HG03066 (cell line): ENCODE data around the gene SDK1.

Experiments used
- ATAC-seq: cut with Tn5 transposase; IDR thresholded peaks from one replicate; pipeline ENCODE4 v1.9.1; 2021; ENCODE audit warnings: low read depth; ENCODE audit not compliant: unreplicated experiment

The SDK1 gene

GRCh38 chr7:4266270-4267040 is 965.4 kb downstream of the SDK1 start:
- ATAC-seq = no peak

GRCh38 chr7:4267341-4268039 is 966.4 kb downstream of the SDK1 start:
- no peak for ATAC-seq

DNA sequence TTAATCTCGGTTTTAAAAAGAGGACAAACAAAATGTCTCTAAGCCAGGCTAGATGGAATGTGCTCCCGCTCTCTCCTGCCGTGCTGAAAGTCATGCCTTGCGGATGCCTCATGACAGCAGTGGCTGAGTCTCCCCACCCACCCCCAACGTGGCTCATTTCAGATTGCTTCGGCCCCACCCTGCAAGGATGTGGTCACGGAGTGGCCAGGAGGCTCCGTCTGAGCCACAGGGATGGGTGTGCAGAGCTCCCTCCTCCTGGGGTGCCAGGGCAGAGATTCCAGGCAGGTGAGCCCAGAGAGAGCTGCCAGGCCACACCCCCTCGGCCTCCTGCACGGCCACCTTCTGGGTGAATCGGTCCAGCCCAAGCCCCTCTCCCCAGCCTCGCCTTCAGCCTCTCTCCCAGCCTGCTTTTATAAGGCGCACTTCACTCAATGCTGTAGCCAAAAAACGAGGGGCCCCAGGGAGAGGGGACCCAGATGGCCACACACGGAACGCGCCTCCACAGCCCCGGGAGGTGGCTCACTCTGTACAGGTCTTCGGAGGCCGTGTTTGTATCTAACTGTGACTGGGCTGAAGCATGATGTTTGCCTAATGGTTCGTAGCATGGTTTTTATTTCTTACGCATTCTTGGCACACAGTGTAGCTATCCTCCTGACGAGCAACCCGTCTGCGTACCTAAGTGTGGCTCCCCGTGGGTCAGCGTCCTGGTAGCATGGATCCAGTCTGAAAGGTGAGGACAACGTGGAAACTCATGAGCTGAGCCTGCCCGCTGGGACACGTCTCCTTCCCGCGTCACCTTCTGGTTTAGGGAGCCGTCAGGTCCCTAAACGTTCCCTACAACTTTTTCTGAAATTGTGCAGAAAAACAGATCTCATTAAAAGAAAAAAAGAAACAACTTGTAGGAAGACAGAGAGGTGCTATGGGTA is 967.3 kb downstream of the SDK1 start:
- no peak for ATAC-seq

DNA sequence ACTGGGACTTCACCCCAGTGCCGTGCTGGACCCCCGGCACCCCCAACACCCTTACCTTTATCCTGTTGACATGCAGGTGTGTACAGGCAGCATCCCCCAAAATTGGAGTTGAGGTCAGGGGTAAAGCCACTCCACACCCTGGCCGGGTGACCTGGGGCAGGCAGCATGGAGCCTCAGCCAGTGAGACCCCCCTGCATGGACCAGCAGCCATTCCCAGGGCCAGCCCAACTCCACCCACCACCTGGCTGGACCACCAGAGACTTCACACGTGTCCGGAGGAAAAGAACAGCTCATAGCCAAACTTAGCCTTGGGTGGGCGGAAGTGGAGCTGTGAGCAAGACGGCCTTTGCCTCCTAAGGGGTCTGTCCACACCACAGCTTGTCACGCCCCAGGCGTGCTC is 968.0 kb downstream of the SDK1 start:
- no peak for ATAC-seq

GRCh38 chr7:4269746-4270145 is 968.7 kb downstream of the SDK1 start:
- no peak for ATAC-seq

DNA sequence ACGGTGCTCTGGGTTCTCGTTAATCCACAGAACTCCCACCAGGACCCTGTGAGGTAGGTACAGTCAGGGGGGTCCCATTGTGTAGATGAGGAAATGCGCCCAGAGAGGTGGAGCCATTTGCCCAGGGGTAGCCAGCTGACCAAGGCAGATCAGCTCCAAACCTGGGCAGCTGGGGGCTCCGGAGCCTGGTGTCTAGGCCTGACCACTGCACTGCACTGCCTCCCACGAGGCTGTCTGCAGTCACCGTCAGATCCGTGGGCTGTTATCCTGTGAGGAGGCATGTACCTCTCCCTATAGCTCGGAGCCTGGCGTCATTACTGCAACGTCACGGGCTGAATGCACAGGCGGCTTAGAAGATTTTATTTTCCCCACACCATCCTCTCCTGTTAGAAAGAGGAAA is 969.2 kb downstream of the SDK1 start:
- no peak for ATAC-seq

DNA sequence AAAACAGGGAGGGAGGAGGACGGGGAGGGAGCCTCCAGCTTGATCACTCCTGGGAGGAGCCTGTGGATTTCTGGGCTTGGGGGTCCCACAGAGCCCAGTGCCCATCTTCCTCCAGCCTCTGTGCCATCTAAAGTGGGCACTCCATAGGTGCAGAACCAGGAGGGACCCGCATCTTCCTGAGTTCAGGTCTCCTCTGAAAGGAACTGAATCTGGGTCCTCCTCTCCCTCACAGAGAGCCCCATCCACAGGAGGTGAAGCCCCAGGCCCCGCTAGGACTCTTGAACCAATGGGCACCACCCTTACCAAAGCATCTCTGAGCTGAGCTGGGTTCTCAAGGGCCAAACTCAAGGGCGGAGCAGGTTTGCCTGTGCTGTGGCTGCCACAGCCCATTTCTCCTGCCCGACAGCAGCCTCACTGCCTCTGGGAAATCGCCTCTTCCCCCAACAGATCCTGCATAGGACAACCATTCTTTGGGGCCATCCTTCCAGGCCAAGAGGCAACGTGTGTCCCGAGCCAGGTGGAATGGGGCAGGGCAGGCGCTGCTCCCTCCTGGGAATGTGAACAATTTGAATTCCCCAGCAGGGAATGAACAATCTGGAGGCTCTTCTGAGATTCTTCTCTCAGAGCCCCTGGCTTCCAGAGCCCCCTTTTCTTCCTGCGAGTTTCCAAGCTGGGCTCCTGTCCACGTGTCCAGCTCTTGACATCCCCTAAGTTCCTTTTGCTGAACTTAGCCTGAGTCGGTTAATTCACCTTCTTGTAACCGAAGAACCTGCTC is 970.1 kb downstream of the SDK1 start:
- ATAC-seq = no peak

DNA sequence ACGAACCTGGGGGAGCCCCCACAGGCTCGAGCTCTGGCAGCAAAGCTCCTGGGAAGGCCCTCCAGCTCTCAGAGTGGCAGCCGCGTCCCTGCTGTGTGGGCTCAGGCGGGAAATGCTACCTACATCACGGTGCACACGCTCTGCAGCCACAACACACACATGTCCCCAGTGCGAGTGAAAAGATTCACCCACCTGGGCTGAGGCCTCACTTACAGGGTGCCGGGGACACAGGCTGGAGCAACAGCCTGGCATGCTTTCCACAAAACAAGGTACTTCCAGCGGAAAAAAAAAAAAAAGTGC is 970.6 kb downstream of the SDK1 start:
- no peak for ATAC-seq

GRCh38 chr7:4272141-4272540 is 971.1 kb downstream of the SDK1 start:
- no peak for ATAC-seq

GRCh38 chr7:4273566-4274230 is 972.6 kb downstream of the SDK1 start:
- no peak for ATAC-seq

- no peak for ATAC-seq
Measured at GRCh38 chr7:4274286-4274685, 973.2 kb downstream of the SDK1 start.

GRCh38 chr7:4277936-4278335 is 976.9 kb downstream of the SDK1 start:
- ATAC-seq = no peak

- no peak for ATAC-seq
Measured at GRCh38 chr7:4279216-4279615, 978.2 kb downstream of the SDK1 start.

GRCh38 chr7:4281231-4281993 is 980.4 kb downstream of the SDK1 start:
- ATAC-seq = no peak

GRCh38 chr7:4282434-4283223 is 981.6 kb downstream of the SDK1 start:
- no peak for ATAC-seq

DNA sequence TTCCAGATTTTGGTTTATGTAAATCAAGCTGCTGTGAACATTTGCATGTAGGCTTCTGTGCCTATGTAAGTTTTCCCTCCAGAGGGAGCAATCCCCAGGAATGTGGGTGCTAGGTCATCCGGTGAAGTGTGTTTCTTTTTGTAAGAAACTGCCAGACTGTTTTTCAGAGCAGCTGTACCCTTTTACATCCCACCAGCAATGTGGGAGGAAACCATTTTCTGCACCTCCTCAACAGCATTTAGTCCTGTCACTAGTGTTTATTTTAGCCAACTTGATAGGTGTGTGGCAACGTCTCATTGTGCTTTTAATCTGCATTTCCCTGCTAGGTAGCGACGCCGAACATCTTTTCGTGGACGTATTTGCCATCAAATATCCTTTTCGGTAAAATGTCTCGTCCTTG is 985.3 kb downstream of the SDK1 start:
- ATAC-seq = no peak

DNA sequence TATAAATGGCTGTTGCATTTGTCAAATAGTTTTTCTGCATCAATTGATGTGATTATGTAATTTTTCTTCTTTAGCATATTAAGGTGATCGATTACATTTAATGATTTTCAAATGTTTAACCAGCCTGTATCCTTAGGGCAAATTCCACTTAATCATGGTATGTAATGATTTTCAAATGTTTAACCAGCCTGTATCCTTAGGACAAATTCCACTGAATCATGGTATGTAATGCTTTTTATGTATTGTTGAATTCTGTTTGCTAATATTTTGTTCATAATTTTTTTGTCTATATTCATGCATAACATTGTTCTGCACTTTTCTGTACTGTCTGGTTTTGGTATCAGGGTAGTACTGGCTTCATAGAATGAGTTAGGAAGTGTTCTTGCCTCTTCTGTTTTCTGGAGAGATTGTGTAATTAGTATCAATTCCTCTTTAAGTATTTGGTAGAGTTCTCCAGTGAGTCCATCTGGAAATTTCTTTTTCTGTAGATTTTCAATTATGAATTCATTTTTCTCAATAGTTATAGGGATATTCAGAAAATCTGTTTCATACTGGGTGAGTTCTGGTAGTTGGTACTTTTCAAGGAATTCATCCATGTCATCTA is 987.8 kb downstream of the SDK1 start:
- ATAC-seq = no peak
